CD14-positive monocyte (primary cell): ENCODE data around the gene FAM53B. TPM values are rescaled to one million over a fixed set of nuclear protein-coding genes. Genes with fewer than 3 reads are reported as not detected.

ENCODE experiments used
- DNase-seq, 3 donors: peaks; one replicate each; pipeline ENCODE4 v3.0.0-alpha.2; 2011 to 2022
- H2AFZ ChIP-seq: 2 replicates; pipeline ENCODE4 v1.6.0; 2012; ENCODE audit warnings: mild to moderate bottlenecking, low read depth, low read length, inconsistent platforms; ENCODE audit not compliant: insufficient read depth, poor library complexity, severe bottlenecking
- H3K27ac ChIP-seq, 2 donors: 1 replicate in 1 of 2; 2 replicates in 1 of 2; pipeline ENCODE4 v1.5.1; 2012 to 2013; ENCODE audit warnings: low read length in 2 of 2, control low read depth in 1 of 2, inconsistent platforms in 1 of 2, low read depth in 1 of 2, mild to moderate bottlenecking in 1 of 2
- H3K27me3 ChIP-seq, 2 donors: one replicate each; pipeline versions ENCODE4 v1.6.0 to v1.6.1; 2011 to 2013; ENCODE audit warnings: low read length in 2 of 2; ENCODE audit not compliant: control insufficient read depth in 2 of 2, insufficient read depth in 2 of 2
- H3K36me3 ChIP-seq, 2 donors: replicated peaks in 1 of 2; 1 replicate in 1 of 2; 2 replicates in 1 of 2; pipeline versions ENCODE4 v1.5.1 to v1.6.1; 2012 to 2013; ENCODE audit warnings: low read length in 2 of 2, control low read depth in 1 of 2, inconsistent platforms in 1 of 2, mild to moderate bottlenecking in 1 of 2; ENCODE audit not compliant: insufficient read depth in 2 of 2, control insufficient read depth in 1 of 2
- H3K4me1 ChIP-seq, 2 donors: 1 replicate in 1 of 2; 2 replicates in 1 of 2; pipeline versions ENCODE4 v1.5.1 to v1.6.1; 2012 to 2013; ENCODE audit warnings: low read length in 2 of 2, control low read depth in 1 of 2, inconsistent platforms in 1 of 2, mild to moderate bottlenecking in 1 of 2, moderate library complexity in 1 of 2; ENCODE audit not compliant: insufficient read depth in 2 of 2, control insufficient read depth in 1 of 2
- H3K4me2 ChIP-seq: replicated peaks from 2 replicates; pipeline ENCODE3; 2012; ENCODE audit warnings: low read length, moderate library complexity, mild to moderate bottlenecking; ENCODE audit not compliant: poor library complexity, severe bottlenecking; ENCODE audit errors: extremely low read depth
- H3K4me3 ChIP-seq, 3 experiments: fragments of 200-600 bp in 1 of 3; sonication (generic) in 1 of 3; replicated peaks in 1 of 3; 1 replicate in 2 of 3; 2 replicates in 1 of 3; pipeline ENCODE4 v1.5.1; 2011 to 2013; ENCODE audit warnings: low read length in 3 of 3, mild to moderate bottlenecking in 3 of 3, control low read depth in 2 of 3, low read depth in 2 of 3, inconsistent platforms in 1 of 3, moderate library complexity in 1 of 3
- H3K79me2 ChIP-seq: 2 replicates; pipeline ENCODE4 v1.6.0; 2012; ENCODE audit warnings: mild to moderate bottlenecking, control low read depth, inconsistent platforms, low read length, moderate library complexity; ENCODE audit not compliant: insufficient read depth
- H3K9ac ChIP-seq: 2 replicates; pipeline ENCODE4 v1.6.0; 2017; ENCODE audit warnings: low read length, mild to moderate bottlenecking; ENCODE audit not compliant: insufficient read depth, poor library complexity, severe bottlenecking
- H3K9me3 ChIP-seq, 2 donors: replicated peaks in 1 of 2; 1 replicate in 1 of 2; 2 replicates in 1 of 2; pipeline versions ENCODE4 v1.5.1 to v1.6.1; 2012 to 2013; ENCODE audit warnings: low read length in 2 of 2, control low read depth in 1 of 2; ENCODE audit not compliant: control insufficient read depth in 1 of 2, insufficient read depth in 1 of 2
- H4K20me1 ChIP-seq: 2 replicates; pipeline ENCODE4 v1.6.0; 2012; ENCODE audit warnings: mild to moderate bottlenecking, low read length, control low read depth, moderate library complexity; ENCODE audit not compliant: insufficient read depth
- H3K27ac Mint-ChIP-seq, 7 donors: one replicate each; pipeline ENCODE4 v1.8.0; 2020; ENCODE audit warnings: mild to moderate bottlenecking in 7 of 7, mixed read lengths in 7 of 7, moderate library complexity in 6 of 7, inconsistent platforms in 2 of 7
- H3K27me3 Mint-ChIP-seq, 3 donors: one replicate each; pipeline ENCODE4 v1.8.0; 2021 to 2022; ENCODE audit warnings: low read depth in 3 of 3, mild to moderate bottlenecking in 3 of 3, mixed read lengths in 3 of 3, moderate library complexity in 3 of 3, inconsistent platforms in 1 of 3
- H3K36me3 Mint-ChIP-seq, 2 donors: one replicate each; pipeline ENCODE4 v1.8.0; 2020; ENCODE audit warnings: mixed read lengths in 2 of 2, inconsistent platforms in 1 of 2, mild to moderate bottlenecking in 1 of 2
- H3K4me1 Mint-ChIP-seq: one replicate; pipeline ENCODE4 v1.8.0; 2020; ENCODE audit warnings: mild to moderate bottlenecking, mixed read lengths
- H3K4me3 Mint-ChIP-seq, 2 donors: one replicate each; pipeline ENCODE4 v1.8.0; 2020; ENCODE audit warnings: mild to moderate bottlenecking in 2 of 2, mixed read lengths in 2 of 2, moderate library complexity in 1 of 2
- H3K9me3 Mint-ChIP-seq, 7 donors: one replicate each; pipeline ENCODE4 v1.8.0; 2020 to 2022; ENCODE audit warnings: mixed read lengths in 7 of 7, mild to moderate bottlenecking in 6 of 7, moderate library complexity in 6 of 7, inconsistent platforms in 2 of 7
- WGBS: methylation state at CpG from one replicate; pipeline ENCODE4 v1.1.5; 2013; ENCODE audit warnings: missing lambda C conversion rate; ENCODE audit not compliant: insufficient coverage; 5-methylcytosine and 5-hydroxymethylcytosine counted together
- intact Hi-C, 2 donors: fragments of 100-400 bp; cut with micrococcal nuclease; formaldehyde crosslinking; loops; one replicate each; pipeline versions ENCODE4 v1.15.0 to v1.15.1; 2023
- polyA plus RNA-seq, 3 donors: library from polyadenylated mRNA; depleted of rRNA in 1 of 3; unstranded in 2 of 3; stranded (reverse) in 1 of 3; fragments of 300-500 nt in 2 of 3; fragments of >200 nt in 1 of 3; fragmentation: Illumina TruSeq in 2 of 3; gene quantifications; 1 replicate in 2 of 3; 2 replicates in 1 of 3; pipeline ENCODE4 v1.2.3, GENCODE V29; 2012 to 2021
- TF ChIP-seq, protein P1 (sequence below): fragments of 200-600 bp; IDR thresholded peaks from one replicate; pipeline ENCODE4 v1.8.0; 2022; ENCODE audit warnings: antibody characterized with exemption, mild to moderate bottlenecking

The FAM53B gene
- polyA plus RNA-seq, 3 donors: 5.8 to 23.3 (median 12.6) TPM

DNA sequence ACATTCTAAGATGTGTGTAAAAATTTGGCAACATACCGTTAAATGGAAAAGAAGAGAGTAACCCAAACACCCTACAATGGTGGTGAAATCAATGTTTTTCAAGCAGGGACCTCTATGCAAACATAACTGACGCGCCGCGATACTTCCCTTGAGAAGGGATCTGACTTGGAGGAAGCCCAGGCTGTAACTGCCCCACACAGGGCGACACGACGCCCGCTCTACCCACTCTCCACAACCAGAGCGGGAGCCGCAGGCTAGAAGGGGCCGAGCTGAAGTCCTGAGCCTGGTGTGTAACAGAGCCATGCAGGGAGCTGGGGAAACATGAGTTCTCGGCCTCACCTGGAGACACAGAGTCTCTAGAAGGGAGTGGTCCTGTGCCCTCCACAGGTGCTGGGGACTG, 120.2 kb downstream of the FAM53B start:
- Histone ChIP-seq H4K20me1 (peaks cover 100% of the 10 kb centered on the region), H3K36me3 (peaks cover 24 to 43% of the 10 kb centered on the region in 2 donors), H3K4me1 (peaks cover 35 to 44% of the 10 kb centered on the region in 2 donors), H3K4me2 (no peak overlapping the region), H2AFZ (no peak overlapping the region), H3K79me2 (peaks cover 63% of the 10 kb centered on the region), H3K27me3 (no peaks in the 10 kb centered on the region), H3K4me3 (no peak overlapping the region), H3K9ac (no peak overlapping the region), H3K27ac (peak overlapping the region in 1 of 2 donors; percentile 11), H3K9me3 (no peaks in the 10 kb centered on the region)
- H3K9me3 Mint-ChIP-seq: no peaks in the 10 kb centered on the region
- no peak overlapping the region for H3K4me3 Mint-ChIP-seq
- peaks cover 23 to 58% of the 10 kb centered on the region in 2 donors for H3K36me3 Mint-ChIP-seq
- H3K27ac Mint-ChIP-seq: peak overlapping the region in 2 of 7 donors; percentile 64 to 72
- peaks cover 40% of the 10 kb centered on the region for H3K4me1 Mint-ChIP-seq
- no peaks in the 10 kb centered on the region for H3K27me3 Mint-ChIP-seq
- TF ChIP-seq, protein P1, sequence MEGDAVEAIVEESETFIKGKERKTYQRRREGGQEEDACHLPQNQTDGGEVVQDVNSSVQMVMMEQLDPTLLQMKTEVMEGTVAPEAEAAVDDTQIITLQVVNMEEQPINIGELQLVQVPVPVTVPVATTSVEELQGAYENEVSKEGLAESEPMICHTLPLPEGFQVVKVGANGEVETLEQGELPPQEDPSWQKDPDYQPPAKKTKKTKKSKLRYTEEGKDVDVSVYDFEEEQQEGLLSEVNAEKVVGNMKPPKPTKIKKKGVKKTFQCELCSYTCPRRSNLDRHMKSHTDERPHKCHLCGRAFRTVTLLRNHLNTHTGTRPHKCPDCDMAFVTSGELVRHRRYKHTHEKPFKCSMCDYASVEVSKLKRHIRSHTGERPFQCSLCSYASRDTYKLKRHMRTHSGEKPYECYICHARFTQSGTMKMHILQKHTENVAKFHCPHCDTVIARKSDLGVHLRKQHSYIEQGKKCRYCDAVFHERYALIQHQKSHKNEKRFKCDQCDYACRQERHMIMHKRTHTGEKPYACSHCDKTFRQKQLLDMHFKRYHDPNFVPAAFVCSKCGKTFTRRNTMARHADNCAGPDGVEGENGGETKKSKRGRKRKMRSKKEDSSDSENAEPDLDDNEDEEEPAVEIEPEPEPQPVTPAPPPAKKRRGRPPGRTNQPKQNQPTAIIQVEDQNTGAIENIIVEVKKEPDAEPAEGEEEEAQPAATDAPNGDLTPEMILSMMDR: no peak
- DNase-seq: no peak
- WGBS: 90% methylated on average over 2 of the region's 13 CpGs
- intact Hi-C loops: loop anchor here in 1 of 2 donors (10.0 kb wide), 1 partner anchor 89 kb away; no protein-coding TSS in a partner anchor

DNA sequence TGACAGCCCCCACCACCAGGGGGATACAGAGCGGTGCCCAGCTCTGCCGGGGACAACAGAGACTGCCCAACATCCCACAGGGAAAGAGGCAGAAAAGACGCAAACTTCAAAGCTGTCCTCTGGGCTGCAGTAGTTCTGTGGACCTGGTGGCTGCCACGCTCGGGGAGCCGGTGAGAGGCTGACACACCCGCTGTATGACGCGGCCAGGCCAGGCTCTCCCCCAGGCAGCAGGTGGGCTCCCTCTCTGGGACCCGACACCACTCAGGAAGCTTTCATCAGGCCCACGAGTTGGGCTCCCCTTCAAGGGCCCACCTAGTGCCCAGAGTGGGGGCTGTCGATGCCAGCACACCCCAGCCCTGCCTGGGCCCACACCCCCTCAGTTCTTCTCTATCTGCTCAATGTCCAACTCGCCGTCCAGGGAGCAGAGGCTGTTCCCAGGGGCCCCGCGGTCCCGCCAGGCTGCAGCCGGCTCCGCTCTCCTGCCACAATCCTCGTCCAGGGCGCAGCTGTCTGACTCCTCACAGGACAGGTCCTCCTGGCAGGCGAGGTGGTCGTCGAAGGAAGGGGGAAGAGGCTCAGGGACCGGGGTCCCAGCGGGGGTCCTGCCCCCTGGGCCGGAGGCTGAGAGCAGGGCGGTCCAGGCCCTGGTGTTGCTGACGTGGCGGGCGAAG, 121.2 kb downstream of the FAM53B start:
- H3K4me3 Mint-ChIP-seq: no peak overlapping the region
- 94% methylated on average over 27 of the region's 31 CpGs for WGBS
- H3K4me3 ChIP-seq: no peak overlapping the region
- H3K9ac ChIP-seq: no peak overlapping the region
- no peak overlapping the region for H2AFZ ChIP-seq
- DNase-seq: no peak
- peaks cover 24 to 35% of the 10 kb centered on the region in 2 donors for H3K4me1 ChIP-seq
- peaks cover 52% of the 10 kb centered on the region for H3K79me2 ChIP-seq
- intact Hi-C loops: loop anchor here in 1 of 2 donors (10.0 kb wide), 1 partner anchor 88 kb away; no protein-coding TSS in a partner anchor
- H3K27me3 Mint-ChIP-seq: no peaks in the 10 kb centered on the region
- H3K36me3 ChIP-seq: peaks cover 25 to 53% of the 10 kb centered on the region in 2 donors
- H3K4me1 Mint-ChIP-seq: peaks cover 35% of the 10 kb centered on the region
- no peaks in the 10 kb centered on the region for H3K27me3 ChIP-seq
- H3K27ac ChIP-seq: no peak overlapping the region
- TF ChIP-seq, protein P1: no peak
- H3K4me2 ChIP-seq: no peak overlapping the region
- H3K27ac Mint-ChIP-seq: peak overlapping the region in 3 of 7 donors; percentile 25 to 54 (median 54)
- H4K20me1 ChIP-seq: peaks cover 99% of the 10 kb centered on the region
- H3K36me3 Mint-ChIP-seq: peaks cover 26 to 66% of the 10 kb centered on the region in 2 donors
- no peaks in the 10 kb centered on the region for H3K9me3 ChIP-seq
- no peaks in the 10 kb centered on the region for H3K9me3 Mint-ChIP-seq
